ENCODE measurements around the gene PAQR8.

DNA sequence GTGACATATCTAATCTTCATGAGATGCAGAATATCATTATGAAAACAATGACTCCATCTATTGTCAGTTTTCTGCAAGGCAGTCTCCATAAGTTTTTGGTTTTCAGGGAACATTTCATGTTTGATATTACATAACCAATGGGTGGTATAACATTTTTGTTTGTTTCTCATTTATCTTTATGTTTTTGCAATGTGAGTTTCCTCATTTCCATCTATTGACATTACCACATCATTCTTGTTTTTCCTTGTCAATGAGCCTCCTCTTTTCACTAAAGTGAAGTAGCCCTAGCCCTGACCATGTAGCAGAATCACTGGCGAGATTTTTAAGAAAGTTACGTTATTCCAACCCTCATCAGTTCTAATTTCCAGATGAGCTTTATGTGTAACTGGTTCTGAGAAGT, 62.6 kb downstream of the PAQR8 start:
- TF ChIP-seq TAF1 (IDR thresholded peaks at IDR 0.05; ENCODE audit: low read depth): no peak
- TF ChIP-seq, protein P1, sequence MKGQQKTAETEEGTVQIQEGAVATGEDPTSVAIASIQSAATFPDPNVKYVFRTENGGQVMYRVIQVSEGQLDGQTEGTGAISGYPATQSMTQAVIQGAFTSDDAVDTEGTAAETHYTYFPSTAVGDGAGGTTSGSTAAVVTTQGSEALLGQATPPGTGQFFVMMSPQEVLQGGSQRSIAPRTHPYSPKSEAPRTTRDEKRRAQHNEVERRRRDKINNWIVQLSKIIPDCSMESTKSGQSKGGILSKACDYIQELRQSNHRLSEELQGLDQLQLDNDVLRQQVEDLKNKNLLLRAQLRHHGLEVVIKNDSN (IDR thresholded peaks at IDR 0.05): no peak
- no peak for TF ChIP-seq EGR1 (IDR thresholded peaks at IDR 0.05)
